Measurements from ENCODE around the gene CHIC1. TPM values are rescaled to one million over a fixed set of nuclear protein-coding genes. Genes with fewer than 3 reads are reported as not detected.
"Not testable (repeated sequence)": the region's sequence is repeated elsewhere in the genome, so short reads cannot be mapped to it uniquely, and the experiment has no call there.

The CHIC1 gene
- total RNA-seq, 1 donor from 2014 or later, result 7.3 TPM

DNA sequence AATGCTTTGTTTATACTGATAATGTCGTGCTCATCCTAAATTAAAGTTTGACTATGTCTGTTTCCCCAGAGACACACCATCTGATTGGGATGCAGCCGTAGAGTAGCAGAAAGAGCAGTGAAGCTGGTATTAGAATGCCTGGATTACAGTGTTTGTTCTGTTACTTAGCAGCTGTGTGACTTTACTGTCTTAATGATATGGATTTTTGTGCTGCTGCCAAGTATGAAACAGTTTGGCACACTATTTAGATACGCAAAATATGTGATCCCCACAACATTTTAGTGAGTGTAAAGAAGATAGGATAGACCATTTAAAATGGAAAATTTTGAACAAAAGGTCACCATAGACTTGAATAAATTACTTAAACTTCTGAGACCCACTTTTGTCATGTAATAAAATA, 1.2 kb upstream of the CHIC1 start:
- H3K27me3 Mint-ChIP-seq (ENCODE audit: low read depth), result no peaks in the 10 kb centered on the region
- no peaks in the 10 kb centered on the region for H3K36me3 Mint-ChIP-seq (ENCODE audit: low read depth)
- H3K4me1 Mint-ChIP-seq (ENCODE audit: low read depth), result peaks cover 16% of the 10 kb centered on the region
- peaks cover 5% of the 10 kb centered on the region for H3K9me3 Mint-ChIP-seq (ENCODE audit: low read depth)
- TF ChIP-seq, protein P1, sequence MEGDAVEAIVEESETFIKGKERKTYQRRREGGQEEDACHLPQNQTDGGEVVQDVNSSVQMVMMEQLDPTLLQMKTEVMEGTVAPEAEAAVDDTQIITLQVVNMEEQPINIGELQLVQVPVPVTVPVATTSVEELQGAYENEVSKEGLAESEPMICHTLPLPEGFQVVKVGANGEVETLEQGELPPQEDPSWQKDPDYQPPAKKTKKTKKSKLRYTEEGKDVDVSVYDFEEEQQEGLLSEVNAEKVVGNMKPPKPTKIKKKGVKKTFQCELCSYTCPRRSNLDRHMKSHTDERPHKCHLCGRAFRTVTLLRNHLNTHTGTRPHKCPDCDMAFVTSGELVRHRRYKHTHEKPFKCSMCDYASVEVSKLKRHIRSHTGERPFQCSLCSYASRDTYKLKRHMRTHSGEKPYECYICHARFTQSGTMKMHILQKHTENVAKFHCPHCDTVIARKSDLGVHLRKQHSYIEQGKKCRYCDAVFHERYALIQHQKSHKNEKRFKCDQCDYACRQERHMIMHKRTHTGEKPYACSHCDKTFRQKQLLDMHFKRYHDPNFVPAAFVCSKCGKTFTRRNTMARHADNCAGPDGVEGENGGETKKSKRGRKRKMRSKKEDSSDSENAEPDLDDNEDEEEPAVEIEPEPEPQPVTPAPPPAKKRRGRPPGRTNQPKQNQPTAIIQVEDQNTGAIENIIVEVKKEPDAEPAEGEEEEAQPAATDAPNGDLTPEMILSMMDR (IDR thresholded peaks at IDR 0.05), result no peak
- DNase-seq (ENCODE audit: low spot score), result no peak
- H3K4me3 Mint-ChIP-seq (ENCODE audit: unreplicated experiment), result peak overlapping the region; percentile 98
- H3K27ac Mint-ChIP-seq (ENCODE audit: unreplicated experiment), result no peak overlapping the region

DNA sequence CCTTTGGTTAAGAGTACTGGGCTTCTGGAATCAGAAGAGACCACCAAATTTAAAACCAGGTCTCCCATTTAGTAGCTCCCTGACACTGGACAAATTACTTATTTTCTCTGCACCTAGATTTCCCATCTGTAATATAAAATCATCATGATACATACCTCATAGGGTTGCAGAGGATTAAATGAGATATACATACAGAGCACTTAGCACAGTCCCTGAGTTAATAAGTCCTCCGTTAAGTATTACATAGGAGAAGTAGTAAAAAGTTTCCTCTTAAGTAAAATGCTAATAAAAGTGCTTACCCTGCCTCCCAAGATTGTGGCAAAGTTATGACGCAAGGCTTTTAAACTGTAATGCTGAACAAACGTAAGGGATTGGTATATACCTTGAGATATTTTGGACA, 539 bp upstream of the CHIC1 start:
- Mint-ChIP-seq H3K27me3 (ENCODE audit: low read depth) (no peaks in the 10 kb centered on the region), H3K27ac (ENCODE audit: unreplicated experiment) (peak overlapping the region; percentile 99), H3K36me3 (ENCODE audit: low read depth) (no peaks in the 10 kb centered on the region), H3K4me3 (ENCODE audit: unreplicated experiment) (peak overlapping the region; percentile 98), H3K9me3 (ENCODE audit: low read depth) (peaks cover 5% of the 10 kb centered on the region), H3K4me1 (ENCODE audit: low read depth) (peaks cover 16% of the 10 kb centered on the region)
- no peak for DNase-seq (ENCODE audit: low spot score)
- TF ChIP-seq, protein P1 (IDR thresholded peaks at IDR 0.05), result no peak

DNA sequence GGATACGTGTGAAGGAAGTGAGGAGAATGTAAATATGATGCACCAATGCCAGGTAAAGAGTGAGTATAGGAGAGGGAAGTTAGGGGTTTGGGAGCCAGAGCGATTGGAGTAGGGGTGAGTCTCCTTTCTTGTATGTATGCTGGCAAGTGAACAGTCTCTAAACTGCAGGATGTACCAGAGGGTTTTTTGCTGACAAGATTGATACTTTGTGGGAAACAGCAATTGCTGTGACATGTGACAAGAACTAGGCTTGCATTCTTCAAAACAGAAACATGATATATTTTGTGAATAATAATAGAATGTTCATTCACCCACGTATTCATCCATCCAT, 706 bp downstream of the CHIC1 start:
- peak overlapping the region; percentile 98 for H3K4me3 Mint-ChIP-seq (ENCODE audit: unreplicated experiment)
- DNase-seq (ENCODE audit: low spot score), result no peak
- H3K9me3 Mint-ChIP-seq (ENCODE audit: low read depth), result peaks cover 5% of the 10 kb centered on the region
- H3K27ac Mint-ChIP-seq (ENCODE audit: unreplicated experiment), result peak overlapping the region; percentile 99
- peaks cover 16% of the 10 kb centered on the region for H3K4me1 Mint-ChIP-seq (ENCODE audit: low read depth)
- TF ChIP-seq, protein P1 (IDR thresholded peaks at IDR 0.05), result no peak
- H3K27me3 Mint-ChIP-seq (ENCODE audit: low read depth), result no peaks in the 10 kb centered on the region
- no peaks in the 10 kb centered on the region for H3K36me3 Mint-ChIP-seq (ENCODE audit: low read depth)

DNA sequence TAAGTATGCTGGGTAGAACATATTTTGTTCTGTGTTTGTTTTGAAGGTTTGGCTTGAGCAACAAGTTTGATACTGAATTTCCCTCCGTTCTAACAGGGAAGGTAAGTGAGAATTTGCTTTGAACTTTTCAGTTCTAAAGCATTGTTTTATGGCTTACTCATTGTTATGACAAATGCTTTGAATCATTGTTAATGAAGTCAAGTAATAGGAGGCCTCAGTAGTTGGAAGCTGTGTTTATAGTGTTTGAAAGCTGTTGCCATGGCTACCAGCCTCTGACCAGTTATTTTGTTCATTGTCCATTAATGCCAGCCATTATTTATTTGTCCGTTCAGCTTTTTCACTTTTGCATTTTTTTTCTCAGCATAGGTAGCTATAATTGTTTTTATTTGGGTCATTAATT, 14.4 kb downstream of the CHIC1 start:
- no peaks in the 10 kb centered on the region for H3K4me1 Mint-ChIP-seq (ENCODE audit: low read depth)
- no peaks in the 10 kb centered on the region for H3K27me3 Mint-ChIP-seq (ENCODE audit: low read depth)
- TF ChIP-seq, protein P1 (IDR thresholded peaks at IDR 0.05), result no peak
- DNase-seq (ENCODE audit: low spot score), result no peak
- H3K36me3 Mint-ChIP-seq (ENCODE audit: low read depth), result no peaks in the 10 kb centered on the region
- H3K9me3 Mint-ChIP-seq (ENCODE audit: low read depth), result peaks cover 22% of the 10 kb centered on the region
- H3K27ac Mint-ChIP-seq (ENCODE audit: unreplicated experiment), result no peak overlapping the region
- H3K4me3 Mint-ChIP-seq (ENCODE audit: unreplicated experiment), result no peak overlapping the region

DNA sequence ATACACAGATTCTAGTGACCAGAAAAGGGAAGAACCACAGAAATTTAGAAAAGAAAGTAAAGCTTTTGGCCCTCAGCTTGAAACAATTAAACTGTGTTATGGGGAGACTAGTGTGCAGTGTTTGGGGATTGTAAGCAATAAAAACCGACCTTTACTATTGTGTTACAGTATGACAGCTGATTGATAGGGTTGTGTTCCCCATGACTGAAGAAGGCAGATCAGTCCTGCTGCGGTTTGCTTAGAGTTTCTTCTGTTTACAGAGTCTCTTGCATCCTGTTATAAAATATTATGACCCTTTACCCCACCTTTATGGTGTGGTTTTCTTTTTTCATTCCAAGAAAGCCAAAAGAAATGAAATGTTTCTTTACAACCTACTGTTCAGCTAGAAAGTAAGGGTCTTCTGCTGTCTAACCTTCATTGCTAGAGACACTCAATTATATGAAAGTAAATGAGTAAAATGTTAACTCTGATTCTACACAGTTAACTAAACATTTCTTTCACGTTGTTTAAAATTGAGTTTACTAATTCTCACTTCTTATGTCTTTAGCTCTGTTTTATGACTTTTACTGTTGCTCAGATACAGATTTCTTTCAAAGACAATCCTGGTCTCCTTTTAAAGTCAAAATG, 18.1 kb downstream of the CHIC1 start:
- no peak for DNase-seq (ENCODE audit: low spot score)
- Mint-ChIP-seq H3K4me1 (ENCODE audit: low read depth) (no peaks in the 10 kb centered on the region), H3K27me3 (ENCODE audit: low read depth) (no peaks in the 10 kb centered on the region), H3K9me3 (ENCODE audit: low read depth) (no peaks in the 10 kb centered on the region), H3K4me3 (ENCODE audit: unreplicated experiment) (no peak overlapping the region), H3K36me3 (ENCODE audit: low read depth) (no peaks in the 10 kb centered on the region), H3K27ac (ENCODE audit: unreplicated experiment) (no peak overlapping the region)
- TF ChIP-seq, protein P1 (IDR thresholded peaks at IDR 0.05), result no peak

DNA sequence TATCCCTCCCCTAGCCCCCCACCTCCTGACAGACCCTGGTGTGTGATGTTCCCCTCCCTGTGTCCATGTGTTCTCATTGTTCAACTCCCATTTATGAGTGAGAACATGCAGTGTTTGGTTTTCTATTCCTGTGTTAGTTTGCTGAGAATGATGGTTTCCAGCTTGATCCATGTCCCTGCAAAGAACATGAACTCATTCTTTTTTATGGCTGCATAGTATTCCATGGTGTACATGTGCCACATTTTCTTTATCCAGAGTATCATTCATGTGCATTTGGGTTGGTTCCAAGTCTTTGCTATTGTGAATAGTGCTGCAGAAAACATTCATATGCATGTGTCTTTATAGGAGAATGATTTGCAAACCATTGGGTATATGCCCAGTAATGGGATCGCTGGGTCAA, 34.8 kb downstream of the CHIC1 start:
- not testable (repeated sequence) for H3K27ac Mint-ChIP-seq (ENCODE audit: unreplicated experiment); H3K36me3 Mint-ChIP-seq (ENCODE audit: low read depth); H3K4me1 Mint-ChIP-seq (ENCODE audit: low read depth); H3K4me3 Mint-ChIP-seq (ENCODE audit: unreplicated experiment); DNase-seq (ENCODE audit: low spot score); H3K27me3 Mint-ChIP-seq (ENCODE audit: low read depth)
- H3K9me3 Mint-ChIP-seq (ENCODE audit: low read depth), result peaks cover 20% of the 10 kb centered on the region
